Islet of Langerhans (tissue), 1 donor: ENCODE data around the gene CCDC13.

ENCODE experiments used
- FAIRE-seq: peaks from one replicate; lab custom pipeline; 2011; peaks lifted over from hg19 to GRCh38; lab: Jason Lieb, UNC

CCDC13 gene

GRCh38 chr3:42732829-42733459, 40.1 kb downstream of the CCDC13 start:
- FAIRE-seq: no peak

- no peak for FAIRE-seq
Measured at GRCh38 chr3:42732196-42732828, 40.7 kb downstream of the CCDC13 start.

DNA sequence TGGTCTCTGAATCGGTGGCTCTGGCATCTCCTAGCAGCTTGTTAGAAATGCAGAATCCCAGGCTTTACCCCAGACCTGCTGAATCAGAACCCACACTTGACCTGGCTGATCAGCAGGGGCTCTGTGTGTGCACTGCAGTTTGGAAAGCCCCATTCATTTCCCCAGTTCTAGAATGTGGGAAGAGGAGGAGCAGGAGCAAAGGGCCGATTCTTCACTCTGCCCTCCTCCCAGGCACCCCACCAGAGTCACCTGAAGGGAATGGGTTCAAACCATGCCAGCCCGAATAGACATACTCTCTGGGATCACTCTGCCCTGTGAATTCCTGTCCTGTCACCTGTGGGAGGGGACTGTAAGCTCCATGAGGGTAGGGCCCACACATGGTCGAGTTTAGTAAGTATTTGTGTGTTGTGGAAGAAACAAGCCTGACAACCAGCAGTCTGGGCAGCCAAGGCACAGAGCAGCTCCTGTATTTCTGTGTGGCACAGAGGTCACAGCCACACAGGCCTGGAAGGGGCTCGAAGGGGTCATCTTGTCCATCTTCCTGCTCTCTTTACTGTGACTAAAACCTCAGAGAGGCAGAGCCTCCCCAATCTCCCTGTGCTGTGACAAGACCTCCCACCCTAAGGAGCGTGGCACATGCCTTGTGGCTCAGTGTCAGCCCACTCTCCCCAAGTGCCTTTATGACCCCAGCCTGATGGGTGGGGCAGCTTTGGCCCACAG, 41.4 kb downstream of the CCDC13 start:
- no peak for FAIRE-seq

DNA sequence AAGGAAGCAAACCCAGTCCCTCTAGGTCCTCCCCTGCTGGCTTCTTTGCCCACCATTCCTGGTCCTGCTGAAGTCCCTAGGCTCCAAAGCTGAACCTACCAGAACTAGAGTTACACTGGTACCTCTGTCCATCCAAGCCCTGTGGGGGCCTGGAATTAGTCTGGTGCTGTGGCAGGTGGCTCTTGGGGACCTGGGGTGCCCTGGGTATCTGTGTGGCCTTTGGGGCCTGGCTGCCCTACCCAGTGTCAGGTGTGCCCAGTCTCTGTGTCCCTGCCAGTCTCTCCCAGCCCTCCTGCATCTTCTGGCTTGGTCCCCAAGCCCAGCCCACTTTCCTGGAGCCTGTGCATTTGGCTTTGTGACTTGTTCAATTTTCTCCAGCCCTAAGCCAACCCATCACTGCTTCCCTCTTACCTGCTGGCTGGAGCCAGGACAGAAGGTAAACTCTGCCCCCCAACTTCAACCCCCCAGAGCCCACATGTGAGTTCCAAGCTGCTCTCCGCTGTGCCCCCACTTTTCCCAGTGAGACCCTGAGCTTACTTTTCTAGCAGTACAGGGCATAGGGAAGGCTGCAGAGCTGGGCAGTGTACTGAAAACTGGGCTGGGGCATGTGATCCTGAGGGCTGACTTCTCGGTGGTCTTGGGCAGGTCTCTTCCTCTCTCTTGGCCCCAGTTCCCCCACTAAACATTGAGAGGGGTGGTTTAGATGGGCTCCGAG, 42.2 kb downstream of the CCDC13 start:
- no peak for FAIRE-seq

DNA sequence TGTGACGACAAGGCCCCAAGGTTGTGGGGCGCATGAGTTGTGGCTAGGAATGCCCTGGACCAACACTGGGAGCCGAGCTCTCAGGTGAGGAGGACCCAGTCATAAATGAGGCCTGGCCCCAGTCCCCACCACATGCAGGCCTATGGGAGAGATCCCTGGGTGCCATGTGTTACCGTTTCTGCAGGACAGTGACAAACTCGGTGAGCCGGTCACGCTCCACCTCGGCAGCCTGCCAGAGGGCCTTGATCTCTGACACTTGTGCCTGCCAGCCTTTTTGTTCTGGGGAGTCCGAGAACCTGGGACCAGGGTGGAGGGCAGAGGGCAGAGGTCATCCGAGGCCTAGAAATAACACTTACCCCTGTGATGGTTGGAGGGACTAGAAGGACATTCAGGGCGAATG, 42.8 kb downstream of the CCDC13 start:
- FAIRE-seq: no peak

DNA sequence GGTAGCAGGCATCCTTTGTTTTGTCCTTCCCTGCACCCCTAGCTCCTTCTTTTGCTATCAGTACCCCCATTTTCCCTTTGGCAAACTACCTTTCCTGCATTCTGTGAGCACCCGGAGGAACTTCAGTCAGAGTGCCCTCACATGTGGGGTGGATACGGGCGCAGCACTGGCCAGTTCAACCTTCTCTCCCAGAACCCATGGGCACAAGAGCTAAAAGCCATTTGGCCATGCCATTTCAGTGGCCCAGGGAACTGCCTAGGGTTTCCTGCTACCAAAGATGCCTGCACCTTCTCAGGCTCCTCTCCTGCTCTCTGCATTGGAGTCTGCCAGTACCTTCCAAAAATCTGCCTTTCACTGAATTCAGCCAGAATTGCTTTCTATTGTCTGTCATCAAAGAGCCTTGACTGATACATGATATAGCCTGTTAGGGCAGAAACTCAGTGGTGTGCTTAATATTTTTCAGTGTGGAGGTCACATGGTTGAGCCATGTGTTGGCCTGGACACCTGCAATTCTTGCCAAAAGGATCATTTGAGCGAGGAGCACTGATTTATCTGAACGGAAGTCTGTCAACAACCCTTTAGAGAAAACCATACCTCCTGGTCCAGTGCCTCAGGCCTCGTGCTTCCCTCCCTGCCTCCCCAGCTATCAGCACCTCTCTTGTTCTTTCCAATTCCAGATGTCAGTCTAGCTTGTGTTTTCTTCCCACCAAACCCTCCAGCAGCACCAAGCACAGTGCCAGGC, 43.5 kb downstream of the CCDC13 start:
- FAIRE-seq: no peak

DNA sequence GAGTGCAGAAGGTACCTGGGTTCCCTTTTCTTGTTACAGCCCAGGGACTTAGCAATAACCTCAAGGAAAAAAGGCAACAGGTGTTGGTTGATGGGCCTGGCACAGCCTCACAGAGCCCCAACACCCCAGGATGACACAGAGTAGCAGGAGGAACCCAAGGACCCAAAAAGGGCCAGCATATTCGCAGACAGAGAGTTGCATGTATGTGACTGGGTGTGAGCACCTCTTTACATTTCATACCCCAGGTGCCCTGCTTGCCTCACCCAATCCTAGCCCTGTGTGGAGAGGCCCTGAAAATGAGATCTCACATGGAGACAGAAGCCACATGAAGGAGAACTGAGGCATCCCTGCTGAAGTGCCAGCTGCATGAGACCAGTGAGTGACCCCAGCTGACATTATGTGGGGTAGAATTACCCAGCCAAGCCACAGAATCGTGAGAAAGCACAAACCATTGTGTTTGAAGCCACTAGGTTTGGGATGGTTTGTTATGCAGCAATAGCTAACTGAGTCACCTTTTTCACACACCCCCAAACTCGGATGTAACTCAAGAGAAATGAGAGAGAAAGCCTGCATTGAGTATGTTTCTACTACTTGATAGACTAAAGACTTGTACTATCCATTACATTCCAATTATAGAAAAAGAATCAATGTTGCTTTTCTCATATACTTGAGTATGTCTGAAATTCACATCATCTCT, 44.2 kb downstream of the CCDC13 start:
- FAIRE-seq: no peak

- FAIRE-seq: no peak
Measured at GRCh38 chr3:42728056-42728455, 45.0 kb downstream of the CCDC13 start.

DNA sequence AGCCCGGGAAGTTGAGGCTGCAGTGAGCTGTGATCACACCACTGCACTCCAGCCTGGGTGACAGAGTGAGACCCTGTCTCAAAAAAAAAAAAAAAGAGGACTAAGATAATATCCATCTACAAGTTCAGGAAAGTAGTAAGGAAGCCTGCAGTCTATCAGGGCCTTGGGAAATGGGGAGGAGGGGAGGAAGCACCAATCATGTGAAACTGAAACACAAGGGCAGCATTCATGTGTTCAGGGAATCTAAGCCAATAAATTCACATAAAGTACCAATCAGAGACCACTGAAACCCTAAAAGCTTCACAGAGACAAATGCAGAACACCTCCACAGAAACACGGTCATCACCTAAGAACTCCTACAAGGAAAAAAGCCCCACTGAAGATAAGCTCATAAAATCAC, 47.6 kb downstream of the CCDC13 start:
- FAIRE-seq: no peak

GRCh38 chr3:42723219-42723618, 49.8 kb downstream of the CCDC13 start:
- no peak for FAIRE-seq
